ENCODE measurements around the gene UNC45B.

DNA sequence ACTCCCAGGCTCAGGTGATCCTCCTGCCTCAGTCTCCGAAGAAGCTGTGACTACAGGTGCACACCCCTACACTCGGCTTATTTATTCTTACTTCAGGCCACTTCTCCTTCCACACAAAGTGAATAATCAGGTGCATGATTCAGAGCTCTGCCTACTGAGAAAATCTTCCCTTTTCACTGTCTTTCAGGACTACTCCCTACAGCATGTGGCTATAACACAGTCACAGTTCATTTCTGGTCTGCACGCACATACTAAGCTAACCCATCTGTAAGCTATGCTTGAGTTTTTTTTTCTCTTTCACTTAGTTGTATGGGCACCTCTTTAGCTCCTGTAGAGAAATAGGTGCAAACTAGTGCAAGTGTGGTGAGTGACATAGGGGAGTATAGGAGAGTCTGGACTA is 87.7 kb downstream of the UNC45B start:
- TF ChIP-seq, protein P1, sequence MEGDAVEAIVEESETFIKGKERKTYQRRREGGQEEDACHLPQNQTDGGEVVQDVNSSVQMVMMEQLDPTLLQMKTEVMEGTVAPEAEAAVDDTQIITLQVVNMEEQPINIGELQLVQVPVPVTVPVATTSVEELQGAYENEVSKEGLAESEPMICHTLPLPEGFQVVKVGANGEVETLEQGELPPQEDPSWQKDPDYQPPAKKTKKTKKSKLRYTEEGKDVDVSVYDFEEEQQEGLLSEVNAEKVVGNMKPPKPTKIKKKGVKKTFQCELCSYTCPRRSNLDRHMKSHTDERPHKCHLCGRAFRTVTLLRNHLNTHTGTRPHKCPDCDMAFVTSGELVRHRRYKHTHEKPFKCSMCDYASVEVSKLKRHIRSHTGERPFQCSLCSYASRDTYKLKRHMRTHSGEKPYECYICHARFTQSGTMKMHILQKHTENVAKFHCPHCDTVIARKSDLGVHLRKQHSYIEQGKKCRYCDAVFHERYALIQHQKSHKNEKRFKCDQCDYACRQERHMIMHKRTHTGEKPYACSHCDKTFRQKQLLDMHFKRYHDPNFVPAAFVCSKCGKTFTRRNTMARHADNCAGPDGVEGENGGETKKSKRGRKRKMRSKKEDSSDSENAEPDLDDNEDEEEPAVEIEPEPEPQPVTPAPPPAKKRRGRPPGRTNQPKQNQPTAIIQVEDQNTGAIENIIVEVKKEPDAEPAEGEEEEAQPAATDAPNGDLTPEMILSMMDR (IDR thresholded peaks at IDR 0.05; ENCODE audit: low read length), result no peak
- no peak for TF ChIP-seq EZH2 (IDR thresholded peaks at IDR 0.05; ENCODE audit: borderline replicate concordance, low read length)

All from OCI-LY1 (cell line).